OCI-LY3 (cell line): ENCODE measurements around the gene LSMEM2.
"Not testable (repeated sequence)": the region's sequence is repeated elsewhere in the genome, so short reads cannot be mapped to it uniquely, and the experiment has no call there.

Experiments
- H2AFZ ChIP-seq: fragments of 200-600, 300-600 bp; shearing (Covaris generic); 2 replicates; pipeline ENCODE4 v1.6.0; 2014; ENCODE audit warnings: antibody characterized with exemption, low read depth, low read length
- H3K27ac ChIP-seq: fragments of 200-600, 300-600 bp; sonication (generic); 2 replicates; pipeline ENCODE4 v1.5.1; 2014; ENCODE audit warnings: mild to moderate bottlenecking, low read length, moderate library complexity, mixed read lengths
- H3K27me3 ChIP-seq: fragments of 200-600, 300-600 bp; sonication (generic); 2 replicates; pipeline ENCODE4 v1.6.1; 2014; ENCODE audit warnings: low read depth, low read length, mixed read lengths
- H3K36me3 ChIP-seq: fragments of 200-600, 300-600 bp; sonication (generic); replicated peaks from 2 replicates; pipeline ENCODE3; 2014; ENCODE audit warnings: low read depth, low read length, mixed read lengths
- H3K4me1 ChIP-seq: fragments of 300-600, 200-600 bp; sonication (generic); 2 replicates; pipeline ENCODE4 v1.6.1; 2014; ENCODE audit warnings: low read length, mixed read lengths
- H3K4me2 ChIP-seq: fragments of 200-600, 300-600 bp; sonication (generic); 2 replicates; pipeline ENCODE4 v1.6.1; 2014; ENCODE audit warnings: low read length, mixed read lengths
- H3K4me3 ChIP-seq: fragments of 300-600, 200-600 bp; sonication (generic); 2 replicates; pipeline ENCODE4 v1.5.1; 2014; ENCODE audit warnings: antibody characterized with exemption, mild to moderate bottlenecking, low read length, moderate library complexity
- H3K79me2 ChIP-seq: fragments of 300-600, 200-600 bp; shearing (Covaris generic); 2 replicates; pipeline ENCODE4 v1.6.1; 2014; ENCODE audit warnings: mild to moderate bottlenecking, low read length, mixed read lengths
- H3K9ac ChIP-seq: fragments of 300-600, 200-600 bp; shearing (Covaris generic); 2 replicates; pipeline ENCODE4 v1.6.0; 2014; ENCODE audit warnings: mild to moderate bottlenecking, low read length, moderate library complexity
- H3K9me3 ChIP-seq: fragments of 200-600, 300-600 bp; shearing (Covaris generic); 2 replicates; pipeline ENCODE4 v1.6.1; 2014; ENCODE audit warnings: low read length, mixed read lengths; ENCODE audit not compliant: insufficient read depth
- H4K20me1 ChIP-seq: fragments of 200-600, 300-600 bp; sonication (generic); 2 replicates; pipeline ENCODE4 v1.6.1; 2016; ENCODE audit warnings: low read length, mixed read lengths; ENCODE audit not compliant: insufficient read depth
- EZH2phosphoT487 ChIP-seq: fragments of 200-600 bp; shearing (Covaris generic); IDR thresholded peaks from 2 replicates; pipeline ENCODE4 v1.6.1; 2018; ENCODE audit warnings: antibody characterized with exemption, mixed run types, low read depth
- TF ChIP-seq, protein P1 (sequence below): fragments of 200-600, 300-600 bp; sonication (generic); IDR thresholded peaks from 2 replicates; pipeline ENCODE4 v1.5.1; 2014; ENCODE audit warnings: antibody characterized with exemption, low read length, low read depth

Gene LSMEM2

DNA sequence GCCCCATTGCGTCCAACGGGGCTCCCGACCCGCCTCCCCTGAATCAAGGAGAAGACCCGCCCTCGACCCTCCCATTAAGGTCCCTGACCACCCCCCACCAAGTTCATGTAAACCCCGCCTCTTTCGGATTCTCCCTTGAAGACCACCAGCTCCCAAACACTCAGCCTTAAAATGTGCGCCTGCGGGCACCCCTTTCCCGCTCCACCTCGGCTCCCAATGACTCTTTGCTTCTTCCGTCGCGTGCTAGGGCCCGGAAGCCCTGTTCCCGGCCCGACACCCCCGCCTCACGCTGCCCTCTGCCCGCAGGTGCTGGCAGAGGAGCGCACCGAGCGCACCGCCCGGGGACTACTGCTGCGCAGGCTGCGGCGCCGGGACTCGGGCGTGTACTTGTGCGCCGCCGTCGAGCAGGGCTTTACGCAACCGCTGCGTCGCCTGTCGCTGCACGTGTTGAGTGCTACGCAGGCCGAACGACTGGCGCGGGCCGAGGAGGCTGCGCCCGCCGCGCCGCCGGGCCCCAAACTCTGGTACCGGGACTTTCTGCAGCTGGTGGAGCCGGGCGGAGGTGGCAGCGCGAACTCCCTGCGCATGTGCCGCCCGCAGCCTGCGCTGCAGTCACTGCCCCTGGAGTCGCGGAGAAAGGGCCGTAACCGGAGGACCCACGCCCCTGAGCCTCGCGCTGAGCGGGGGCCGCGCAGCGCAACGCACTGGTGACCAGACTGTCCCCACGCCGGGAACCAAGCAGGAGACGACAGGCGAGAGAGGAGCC lies 2.7 kb upstream of the LSMEM2 start:
- Histone ChIP-seq H3K4me2 (no peak overlapping the region), H3K4me3 (no peak overlapping the region), H3K36me3 (no peaks in the 10 kb centered on the region)

GRCh38 chr3:50276762-50277101 lies 2.2 kb upstream of the LSMEM2 start:
- Histone ChIP-seq H3K36me3 (no peaks in the 10 kb centered on the region), H3K9ac (no peak overlapping the region), H3K4me1 (peaks cover 9% of the 10 kb centered on the region; the same call in 1 of the 2 replicates), H3K4me2 (no peak overlapping the region), H3K27ac (no peak overlapping the region), H3K4me3 (no peak overlapping the region), H2AFZ (no peak overlapping the region), H4K20me1 (no peaks in the 10 kb centered on the region), H3K79me2 (no peaks in the 10 kb centered on the region), H3K9me3 (no peaks in the 10 kb centered on the region), H3K27me3 (peaks cover 4% of the 10 kb centered on the region; the same call in 1 of the 2 replicates)
- TF ChIP-seq, protein P1, sequence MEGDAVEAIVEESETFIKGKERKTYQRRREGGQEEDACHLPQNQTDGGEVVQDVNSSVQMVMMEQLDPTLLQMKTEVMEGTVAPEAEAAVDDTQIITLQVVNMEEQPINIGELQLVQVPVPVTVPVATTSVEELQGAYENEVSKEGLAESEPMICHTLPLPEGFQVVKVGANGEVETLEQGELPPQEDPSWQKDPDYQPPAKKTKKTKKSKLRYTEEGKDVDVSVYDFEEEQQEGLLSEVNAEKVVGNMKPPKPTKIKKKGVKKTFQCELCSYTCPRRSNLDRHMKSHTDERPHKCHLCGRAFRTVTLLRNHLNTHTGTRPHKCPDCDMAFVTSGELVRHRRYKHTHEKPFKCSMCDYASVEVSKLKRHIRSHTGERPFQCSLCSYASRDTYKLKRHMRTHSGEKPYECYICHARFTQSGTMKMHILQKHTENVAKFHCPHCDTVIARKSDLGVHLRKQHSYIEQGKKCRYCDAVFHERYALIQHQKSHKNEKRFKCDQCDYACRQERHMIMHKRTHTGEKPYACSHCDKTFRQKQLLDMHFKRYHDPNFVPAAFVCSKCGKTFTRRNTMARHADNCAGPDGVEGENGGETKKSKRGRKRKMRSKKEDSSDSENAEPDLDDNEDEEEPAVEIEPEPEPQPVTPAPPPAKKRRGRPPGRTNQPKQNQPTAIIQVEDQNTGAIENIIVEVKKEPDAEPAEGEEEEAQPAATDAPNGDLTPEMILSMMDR, result no peak
- no peak for TF ChIP-seq EZH2phosphoT487

More for the DNA sequence above, 2.7 kb upstream of the LSMEM2 start:
- no peaks in the 10 kb centered on the region for H3K79me2 ChIP-seq
- TF ChIP-seq EZH2phosphoT487, result no peak
- TF ChIP-seq, protein P1, result no peak
- H3K9ac ChIP-seq, result no peak overlapping the region
- no peak overlapping the region for H3K27ac ChIP-seq
- peaks cover 4% of the 10 kb centered on the region; the same call in 1 of the 2 replicates for H3K27me3 ChIP-seq
- H3K4me1 ChIP-seq, result peaks cover 9% of the 10 kb centered on the region; the same call in 1 of the 2 replicates
- no peaks in the 10 kb centered on the region for H3K9me3 ChIP-seq
- no peaks in the 10 kb centered on the region for H4K20me1 ChIP-seq
- no peak overlapping the region for H2AFZ ChIP-seq

GRCh38 chr3:50278123-50278879 lies 586 bp upstream of the LSMEM2 start:
- H3K79me2 ChIP-seq, result no peaks in the 10 kb centered on the region
- no peaks in the 10 kb centered on the region for H3K36me3 ChIP-seq
- TF ChIP-seq, protein P1, result no peak
- TF ChIP-seq EZH2phosphoT487, result no peak
- no peaks in the 10 kb centered on the region for H4K20me1 ChIP-seq
- H3K27ac ChIP-seq, result no peak overlapping the region
- no peak overlapping the region for H3K4me2 ChIP-seq
- no peak overlapping the region for H2AFZ ChIP-seq
- no peak overlapping the region for H3K4me3 ChIP-seq
- H3K9ac ChIP-seq, result no peak overlapping the region
- H3K4me1 ChIP-seq, result peaks cover 2% of the 10 kb centered on the region; the same call in 1 of the 2 replicates
- peaks cover 4% of the 10 kb centered on the region; the same call in 1 of the 2 replicates for H3K27me3 ChIP-seq
- H3K9me3 ChIP-seq, result no peaks in the 10 kb centered on the region

- TF ChIP-seq EZH2phosphoT487, result no peak
- TF ChIP-seq, protein P1, result no peak
- Histone ChIP-seq H3K4me3 (no peak overlapping the region), H3K4me1 (no peaks in the 10 kb centered on the region), H3K4me2 (no peak overlapping the region), H2AFZ (no peak overlapping the region), H3K79me2 (no peaks in the 10 kb centered on the region), H3K9ac (no peak overlapping the region), H3K9me3 (no peaks in the 10 kb centered on the region), H3K27ac (no peak overlapping the region), H4K20me1 (no peaks in the 10 kb centered on the region), H3K27me3 (no peaks in the 10 kb centered on the region), H3K36me3 (no peaks in the 10 kb centered on the region)
Observed at GRCh38 chr3:50279255-50280016, 549 bp downstream of the LSMEM2 start.

DNA sequence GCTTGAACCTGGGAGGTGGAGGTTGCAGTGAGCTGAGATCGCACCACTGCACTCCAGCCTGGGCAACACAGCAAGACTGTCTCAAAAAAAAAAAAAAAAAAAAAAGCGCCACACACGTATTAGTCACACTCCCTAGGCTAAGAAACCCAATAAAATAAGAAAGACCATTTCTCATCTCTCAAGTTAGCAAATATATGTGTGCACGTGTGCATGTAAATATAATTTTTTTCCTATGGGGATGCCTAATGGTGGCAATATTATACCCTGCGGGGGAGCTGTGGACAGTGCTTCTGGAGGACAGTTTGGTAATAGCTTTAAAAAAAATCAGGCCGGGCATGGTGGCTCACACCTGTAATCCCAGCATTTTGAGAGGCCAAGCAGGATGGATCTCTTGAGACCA lies 5.2 kb downstream of the LSMEM2 start:
- H2AFZ ChIP-seq, H3K4me1 ChIP-seq, H3K27me3 ChIP-seq, H3K4me2 ChIP-seq, H3K9ac ChIP-seq, H3K4me3 ChIP-seq, H4K20me1 ChIP-seq, H3K27ac ChIP-seq, H3K79me2 ChIP-seq, H3K9me3 ChIP-seq: not testable (repeated sequence)
- H3K36me3 ChIP-seq, result peaks cover 31% of the 10 kb centered on the region
